K562 (cell line): ENCODE data around the gene LAMB1. TPM values are rescaled to one million over a fixed set of nuclear protein-coding genes. Genes with fewer than 3 reads are reported as not detected.

Experiments used
- ATAC-seq: fragments of 200-7000 bp; cut with Tn5 transposase; 3 replicates; pipeline ENCODE4 v1.9.1; 2020; ENCODE audit warnings: moderate library complexity
- BruUV-seq: library from RNA; stranded (reverse); fragments of 400-500 nt; replicated peaks from 2 replicates; lab custom pipeline; 2021; lab: Mats Ljungman, UMichigan
- CTCF ChIA-PET: fragments of 300-600 bp; formaldehyde crosslinking; extraction: SDS; loops from one replicate; lab custom pipeline; 2021; ENCODE audit warnings: low intra/inter-chr PET ratio; lab: Yijun Ruan, JAX
- POLR2A ChIA-PET: fragments of 300-600, 350-650 bp; sonication (Branson Sonifier 250); formaldehyde crosslinking; extraction: SDS; loops from one replicate; lab custom pipeline; 2021; ENCODE audit warnings: antibody characterized with exemption, inconsistent platforms; lab: Yijun Ruan, JAX
- DNase-seq, 4 experiments: peaks; one replicate each; pipeline versions ENCODE4 v3.0.0 to v3.0.0-alpha.2; 2011 to 2018; ENCODE audit warnings: low spot score in 3 of 4, mixed read lengths in 3 of 4; ENCODE audit errors: extremely low read depth in 1 of 4
- FAIRE-seq: peaks from 2 replicates; lab custom pipeline; 2011; peaks lifted over from hg19 to GRCh38; lab: Jason Lieb, UNC
- H2AFZ ChIP-seq: 2 replicates; pipeline ENCODE4 v1.6.0; 2011; ENCODE audit warnings: low read depth, low read length, control low read depth, inconsistent platforms
- H3K27ac ChIP-seq: fragments of 200-600 bp; 3 replicates; pipeline ENCODE4 v1.8.0; 2011; ENCODE audit warnings: low read depth, mild to moderate bottlenecking, control low read depth, inconsistent platforms, low read length, moderate library complexity, mixed read lengths; ENCODE audit errors: extremely low read depth
- H3K27me3 ChIP-seq, 2 experiments: fragments of 300-600 bp in 1 of 2; 2 replicates in 1 of 2; 3 replicates in 1 of 2; pipeline versions ENCODE4 v1.6.0 to v1.8.0; 2011; ENCODE audit warnings: inconsistent platforms in 2 of 2, low read length in 2 of 2, mild to moderate bottlenecking in 1 of 2, mixed read lengths in 1 of 2, moderate library complexity in 1 of 2; ENCODE audit not compliant: control insufficient read depth in 2 of 2, insufficient read depth in 2 of 2
- H3K36me3 ChIP-seq: fragments of 300-600 bp; 3 replicates; pipeline ENCODE4 v1.8.0; 2011; ENCODE audit warnings: mild to moderate bottlenecking, low read length, inconsistent platforms; ENCODE audit not compliant: control insufficient read depth, insufficient read depth
- H3K4me1 ChIP-seq, 2 experiments: fragments of 200-600 bp in 1 of 2; replicated peaks in 1 of 2; 2 replicates in 1 of 2; 3 replicates in 1 of 2; pipeline versions ENCODE4 v1.5.1 to v1.8.0; 2011; ENCODE audit warnings: inconsistent platforms in 2 of 2, low read length in 2 of 2, mild to moderate bottlenecking in 1 of 2, mixed read lengths in 1 of 2, moderate library complexity in 1 of 2; ENCODE audit not compliant: control insufficient read depth in 2 of 2, insufficient read depth in 2 of 2
- H3K4me2 ChIP-seq: 2 replicates; pipeline ENCODE4 v1.6.1; 2011; ENCODE audit warnings: low read length, control low read depth, inconsistent platforms, mixed read lengths; ENCODE audit not compliant: insufficient read depth
- H3K4me3 ChIP-seq: fragments of 200-600 bp; sonication (generic), shearing (Covaris generic); 2 replicates; pipeline ENCODE4 v1.5.1; 2016; ENCODE audit warnings: control low read depth, inconsistent platforms
- H3K79me2 ChIP-seq: fragments of 200-600 bp; 3 replicates; pipeline ENCODE4 v1.8.0; 2011; ENCODE audit warnings: low read length, inconsistent platforms; ENCODE audit not compliant: control insufficient read depth, insufficient read depth
- H3K9ac ChIP-seq, 2 experiments: 2 replicates each; pipeline versions ENCODE4 v1.6.0 to v1.6.1; 2011; ENCODE audit warnings: low read depth in 2 of 2, low read length in 2 of 2, control low read depth in 1 of 2, inconsistent platforms in 1 of 2, mild to moderate bottlenecking in 1 of 2, mixed read lengths in 1 of 2; ENCODE audit not compliant: insufficient read depth in 1 of 2
- H3K9me1 ChIP-seq: one replicate; pipeline ENCODE4 v1.6.0; 2011; ENCODE audit warnings: inconsistent platforms, mild to moderate bottlenecking, low read length, moderate library complexity; ENCODE audit not compliant: control insufficient read depth, insufficient read depth
- H3K9me3 ChIP-seq: replicated peaks from 2 replicates; pipeline ENCODE4 v1.5.1; 2011; ENCODE audit warnings: low read depth, low read length, inconsistent platforms; ENCODE audit not compliant: control insufficient read depth, insufficient read depth
- H4K20me1 ChIP-seq: replicated peaks from 2 replicates; pipeline ENCODE4 v1.6.1; 2011; ENCODE audit warnings: low read length, inconsistent platforms, mixed read lengths; ENCODE audit not compliant: control insufficient read depth, insufficient read depth
- ASH1L ChIP-seq: fragments of 450-650 bp; IDR thresholded peaks from 2 replicates; pipeline ENCODE4 v1.6.1; 2018; ENCODE audit warnings: borderline replicate concordance, mild to moderate bottlenecking, low read depth; ENCODE audit not compliant: partially characterized antibody
- ATF3 ChIP-seq, 2 experiments: fragments of 450-650 bp in 1 of 2; sonication (generic) in 1 of 2; formaldehyde crosslinking in 1 of 2; IDR thresholded peaks in 1 of 2; conservative IDR thresholded peaks in 1 of 2; 2 replicates each; pipeline versions ENCODE4 v1.6.1 to v1.8.1; 2016 to 2023; ENCODE audit warnings: mild to moderate bottlenecking in 2 of 2, moderate library complexity in 2 of 2, inconsistent platforms in 1 of 2, missing genetic modification reagents in 1 of 2
- ATF4 ChIP-seq: fragments of 450-650 bp; formaldehyde crosslinking; IDR thresholded peaks from 2 replicates; pipeline ENCODE4 v1.4.0; 2022; ENCODE audit warnings: mild to moderate bottlenecking, moderate library complexity
- CHD4 ChIP-seq: fragments of 200-600 bp; sonication (generic); IDR thresholded peaks from 3 replicates; pipeline ENCODE4 v1.6.1; 2012; ENCODE audit warnings: low read depth, mild to moderate bottlenecking, mixed read lengths, low read length, inconsistent platforms; ENCODE audit not compliant: insufficient read depth, insufficient replicate concordance, poor library complexity, severe bottlenecking
- EGR1 ChIP-seq: fragments of 450-650 bp; conservative IDR thresholded peaks from 2 replicates; pipeline ENCODE4 v1.6.1; 2017; ENCODE audit warnings: mild to moderate bottlenecking
- ETV1 ChIP-seq: fragments of 450-650 bp; conservative IDR thresholded peaks from 2 replicates; pipeline ENCODE4 v1.6.1; 2016; ENCODE audit warnings: missing genetic modification characterization, control low read depth, low read depth, missing compliant biosample characterization
- FOSL1 ChIP-seq: fragments of 200-800 bp; sonication (Bioruptor generic); conservative IDR thresholded peaks from 2 replicates; pipeline ENCODE4 v1.6.1; 2016; ENCODE audit warnings: missing genetic modification characterization, missing compliant biosample characterization
- GATA2 ChIP-seq: sonication (generic); formaldehyde crosslinking; IDR thresholded peaks from 2 replicates; pipeline ENCODE4 v1.4.0; 2020; ENCODE audit warnings: mild to moderate bottlenecking, missing genetic modification reagents
- HDAC3 ChIP-seq: fragments of 450-650 bp; IDR thresholded peaks from 2 replicates; pipeline ENCODE4 v1.6.1; 2018; ENCODE audit warnings: borderline replicate concordance, mild to moderate bottlenecking, moderate library complexity; ENCODE audit not compliant: partially characterized antibody
- JUND ChIP-seq, 2 experiments: IDR thresholded peaks; 2 replicates in 1 of 2; 3 replicates in 1 of 2; pipeline ENCODE4 v1.6.1; 2011; ENCODE audit warnings: borderline replicate concordance in 2 of 2, low read depth in 2 of 2, low read length in 2 of 2, improper control_type of control experiment in 1 of 2, missing biosample characterization in 1 of 2, missing genetic modification characterization in 1 of 2, missing genetic modification reagents in 1 of 2
- KAT2B ChIP-seq: IDR thresholded peaks from one replicate; pipeline ENCODE4 v1.6.1; 2012; ENCODE audit warnings: low read depth, mild to moderate bottlenecking, control low read depth, inconsistent platforms, low read length, moderate library complexity
- KAT8 ChIP-seq: fragments of 450-650 bp; IDR thresholded peaks from 2 replicates; pipeline ENCODE4 v1.6.1; 2016; ENCODE audit warnings: low read depth, mild to moderate bottlenecking
- LCOR ChIP-seq: sonication (generic); formaldehyde crosslinking; IDR thresholded peaks from 2 replicates; pipeline ENCODE4 v1.8.0; 2022; ENCODE audit warnings: mild to moderate bottlenecking, missing genetic modification reagents
- MYBL2 ChIP-seq, 2 experiments: fragments of 450-650 bp in 1 of 2; sonication (generic) in 1 of 2; formaldehyde crosslinking in 1 of 2; IDR thresholded peaks; 2 replicates each; pipeline versions ENCODE4 v1.6.1 to v1.8.1; 2017 to 2022; ENCODE audit warnings: borderline replicate concordance in 1 of 2, inconsistent platforms in 1 of 2, low read depth in 1 of 2, mild to moderate bottlenecking in 1 of 2, missing genetic modification reagents in 1 of 2, moderate library complexity in 1 of 2
- NR2C1 ChIP-seq, 2 experiments: fragments of 450-650 bp; IDR thresholded peaks; 2 replicates each; pipeline ENCODE4 v1.6.1; 2017; ENCODE audit warnings: mild to moderate bottlenecking in 2 of 2, antibody characterized with exemption in 1 of 2, inconsistent platforms in 1 of 2, missing compliant biosample characterization in 1 of 2, missing genetic modification characterization in 1 of 2
- TGIF2 ChIP-seq: sonication (generic); formaldehyde crosslinking; IDR thresholded peaks from 2 replicates; pipeline ENCODE4 v1.8.1; 2022; ENCODE audit warnings: mild to moderate bottlenecking, missing genetic modification reagents, moderate library complexity
- ZNF12 ChIP-seq: sonication (generic); formaldehyde crosslinking; IDR thresholded peaks from 2 replicates; pipeline ENCODE4 v1.4.0; 2020; ENCODE audit warnings: mild to moderate bottlenecking, missing genetic modification reagents
- ZNF644 ChIP-seq: fragments of 200-800 bp; sonication (Bioruptor generic); IDR thresholded peaks from 2 replicates; pipeline ENCODE4 v1.6.1; 2016; ENCODE audit warnings: low read depth, missing genetic modification characterization, missing compliant biosample characterization
- ZNF696 ChIP-seq: fragments of 250-450 bp; sonication (Bioruptor Pico); conservative IDR thresholded peaks from 2 replicates; pipeline ENCODE4 v1.4.0; 2020; ENCODE audit warnings: mild to moderate bottlenecking, moderate library complexity
- ZNF76 ChIP-seq: fragments of 250-450 bp; sonication (Bioruptor Pico); IDR thresholded peaks from 2 replicates; pipeline ENCODE4 v1.4.0; 2020; ENCODE audit warnings: mild to moderate bottlenecking, moderate library complexity, borderline replicate concordance
- ZZZ3 ChIP-seq: fragments of 450-650 bp; IDR thresholded peaks from 2 replicates; pipeline ENCODE4 v1.6.1; 2016; ENCODE audit warnings: antibody characterized with exemption, mild to moderate bottlenecking, moderate library complexity
- in situ Hi-C: fragments of 300-500 bp; cut with MboI; formaldehyde crosslinking; loops from 4 replicates; pipeline ENCODE4 v1.15.0; 2018; ENCODE audit warnings: inconsistent platforms, mixed read lengths
- intact Hi-C: fragments of 100-400 bp; cut with micrococcal nuclease; formaldehyde crosslinking; loops from 2 replicates; pipeline ENCODE4 v1.14.2; 2022
- polyA plus RNA-seq, 8 experiments: library from polyadenylated mRNA; depleted of rRNA in 4 of 8; stranded (reverse) in 5 of 8; unstranded in 3 of 8; fragments of >200 nt; fragmentation: Nextera tagmentation in 2 of 8; fragmentation: Illumina TruSeq in 1 of 8; extraction: Ambion mirVana in 2 of 8; extraction: Trizol in 1 of 8; gene quantifications; 2 replicates each; pipeline versions ENCODE4 v1.2.1 to v1.2.3, GENCODE V29; 2011 to 2014; ENCODE audit warnings: inconsistent platforms in 1 of 8, missing spikeins in 1 of 8
- total RNA-seq, 7 experiments: library from RNA; depleted of rRNA in 6 of 7; stranded (reverse); fragments of >200 nt in 6 of 7; fragmentation: Illumina TruSeq in 2 of 7; extraction: Trizol in 2 of 7; gene quantifications; 2 replicates each; pipeline versions ENCODE4 v1.2.1 to v1.2.3, GENCODE V29; 2011 to 2021; ENCODE audit warnings: low replicate concordance in 1 of 7

LAMB1 gene
- total and polyA plus RNA-seq, 9 of the 15 experiments (the other 6 are each of a cell fraction or from before 2014, with no cell fraction given) = 6.0 to 17.7 (median 12.3) TPM

GRCh38 chr7:107973861-107974260 lies 29.1 kb downstream of the LAMB1 start:
- Histone ChIP-seq H3K4me3 (no peak overlapping the region), H3K9me3 (no peaks in the 10 kb centered on the region), H3K36me3 (peaks cover 17% of the 10 kb centered on the region; the same call in 2 of the 3 replicates), H3K9me1 (no peaks in the 10 kb centered on the region), H3K27ac (no peak overlapping the region), H3K9ac (no peak overlapping the region), H2AFZ (no peak overlapping the region), H3K4me2 (no peak overlapping the region), H3K4me1 (peaks cover 0 to 22% of the 10 kb centered on the region in 2 experiments; a peak in 3 of 5 replicates), H3K79me2 (no peaks in the 10 kb centered on the region), H4K20me1 (no peaks in the 10 kb centered on the region), H3K27me3 (no peaks in the 10 kb centered on the region)
- no peak for DNase-seq
- in situ Hi-C loops (no loop called here), intact Hi-C loops (loop anchor here (10.0 kb wide), 1 partner anchor 59 kb away; no protein-coding TSS in a partner anchor)
- no peak for FAIRE-seq
- CTCF ChIA-PET = no interaction called here
- ATAC-seq = no peak
- no TSS peak for BruUV-seq
- POLR2A ChIA-PET = interaction anchor here (0.9 to 1.6 kb wide), 4 partner anchors 10 to 50 kb away, joined by 4 to 5 read pairs (median 4); no protein-coding TSS in a partner anchor
- TF ChIP-seq HDAC3 = no peak
- TF ChIP-seq LCOR (CRISPR knock-in tag) = no peak
- TF ChIP-seq KAT2B = no peak
- TF ChIP-seq ZNF76 = no peak
- no peak for TF ChIP-seq ZNF644 (tag)
- no peak for TF ChIP-seq ZNF696
- peak; percentile 49 for TF ChIP-seq FOSL1 (tag)
- no peak for TF ChIP-seq CHD4
- TF ChIP-seq KAT8 = no peak
- TF ChIP-seq JUND (IDR thresholded peaks at IDR 0.05; ENCODE audit: borderline replicate concordance, low read depth, low read length) = peak; percentile 69; the same call in 1 of the 2 replicates
- TF ChIP-seq JUND (tag; IDR thresholded peaks at IDR 0.05; ENCODE audit: borderline replicate concordance, low read depth, low read length) = no peak
- no peak for TF ChIP-seq NR2C1 (IDR thresholded peaks at IDR 0.05)
- no peak for TF ChIP-seq NR2C1 (tag; IDR thresholded peaks at IDR 0.05)
- TF ChIP-seq MYBL2 (IDR thresholded peaks at IDR 0.05; ENCODE audit: low read depth) = no peak
- no peak for TF ChIP-seq MYBL2 (CRISPR knock-in tag; IDR thresholded peaks at IDR 0.05; ENCODE audit: borderline replicate concordance)
- peak; percentile 80 for TF ChIP-seq ATF3 (IDR thresholded peaks at IDR 0.05)
- no peak for TF ChIP-seq ATF3 (CRISPR knock-in tag; conservative IDR thresholded peaks at IDR 0.05)
- TF ChIP-seq TGIF2 (CRISPR knock-in tag) = no peak
- no peak for TF ChIP-seq ZNF12 (CRISPR knock-in tag)
- TF ChIP-seq EGR1 = no peak
- no peak for TF ChIP-seq ETV1 (tag)
- TF ChIP-seq ZZZ3 = no peak
- TF ChIP-seq GATA2 (CRISPR knock-in tag) = no peak
- no peak for TF ChIP-seq ATF4 (CRISPR knock-in tag)
- no peak for TF ChIP-seq ASH1L
